Activated naive CD8-positive, alpha-beta T cell treated with anti-CD3 and anti-CD28 coated beads for 36 hours (primary cell): ENCODE results near the gene F7. TPM values are rescaled to one million over a fixed set of nuclear protein-coding genes. Genes with fewer than 3 reads are reported as not detected.

Experiments
- DNase-seq: peaks from one replicate; pipeline ENCODE4 v3.0.0; 2021
- H3K27ac Mint-ChIP-seq: one replicate; pipeline ENCODE4 v1.8.0; 2022; ENCODE audit warnings: mild to moderate bottlenecking, moderate library complexity, mixed read lengths
- H3K27me3 Mint-ChIP-seq: one replicate; pipeline ENCODE4 v1.8.0; 2022; ENCODE audit warnings: mild to moderate bottlenecking, mixed read lengths
- H3K36me3 Mint-ChIP-seq: one replicate; pipeline ENCODE4 v1.8.0; 2021; ENCODE audit warnings: mild to moderate bottlenecking, mixed read lengths
- H3K4me1 Mint-ChIP-seq: one replicate; pipeline ENCODE4 v1.8.0; 2021; ENCODE audit warnings: mixed read lengths
- H3K4me3 Mint-ChIP-seq: one replicate; pipeline ENCODE4 v1.8.0; 2022; ENCODE audit warnings: mild to moderate bottlenecking, moderate library complexity, mixed read lengths
- H3K9me3 Mint-ChIP-seq: one replicate; pipeline ENCODE4 v1.8.0; 2022; ENCODE audit warnings: mixed read lengths
- total RNA-seq, 2 experiments: library from RNA; stranded (reverse); gene quantifications; one replicate each; pipeline ENCODE4 v1.2.3, GENCODE V29; 2021

F7 gene
- total RNA-seq, 2 experiments from 2014 or later: 0.49 to 0.94 TPM

GRCh38 chr13:113114511-113115362 lies 9.1 kb downstream of the F7 start:
- DNase-seq: no peak
- Mint-ChIP-seq H3K9me3 (no peaks in the 10 kb centered on the region), H3K27me3 (no peaks in the 10 kb centered on the region), H3K4me3 (no peak overlapping the region), H3K27ac (no peak overlapping the region), H3K4me1 (no peaks in the 10 kb centered on the region), H3K36me3 (no peaks in the 10 kb centered on the region)

GRCh38 chr13:113115363-113116205 lies 10.0 kb downstream of the F7 start:
- DNase-seq: no peak
- no peaks in the 10 kb centered on the region for H3K4me1 Mint-ChIP-seq
- no peak overlapping the region for H3K4me3 Mint-ChIP-seq

GRCh38 chr13:113116206-113116800 lies 10.7 kb downstream of the F7 start:
- Mint-ChIP-seq H3K4me3 (no peak overlapping the region), H3K27ac (no peak overlapping the region), H3K36me3 (no peaks in the 10 kb centered on the region)

More at GRCh38 chr13:113115363-113116205, 10.0 kb downstream of the F7 start:
- Mint-ChIP-seq H3K27ac (no peak overlapping the region), H3K27me3 (no peaks in the 10 kb centered on the region), H3K9me3 (no peaks in the 10 kb centered on the region), H3K36me3 (no peaks in the 10 kb centered on the region)

GRCh38 chr13:113116871-113117271 lies 11.3 kb downstream of the F7 start:
- no peak for DNase-seq
- H3K4me1 Mint-ChIP-seq: no peaks in the 10 kb centered on the region
- H3K27ac Mint-ChIP-seq: no peak overlapping the region
- H3K36me3 Mint-ChIP-seq: no peaks in the 10 kb centered on the region
- H3K27me3 Mint-ChIP-seq: no peaks in the 10 kb centered on the region
- no peaks in the 10 kb centered on the region for H3K9me3 Mint-ChIP-seq
- H3K4me3 Mint-ChIP-seq: no peak overlapping the region

More at GRCh38 chr13:113116206-113116800, 10.7 kb downstream of the F7 start:
- H3K9me3 Mint-ChIP-seq: no peaks in the 10 kb centered on the region
- DNase-seq: no peak
- H3K27me3 Mint-ChIP-seq: no peaks in the 10 kb centered on the region
- no peaks in the 10 kb centered on the region for H3K4me1 Mint-ChIP-seq

- no peak overlapping the region for H3K27ac Mint-ChIP-seq
- no peaks in the 10 kb centered on the region for H3K4me1 Mint-ChIP-seq
- H3K36me3 Mint-ChIP-seq: no peaks in the 10 kb centered on the region
- H3K27me3 Mint-ChIP-seq: no peaks in the 10 kb centered on the region
- no peak for DNase-seq
- no peaks in the 10 kb centered on the region for H3K9me3 Mint-ChIP-seq
- H3K4me3 Mint-ChIP-seq: no peak overlapping the region
Observed at GRCh38 chr13:113117335-113117872, 11.8 kb downstream of the F7 start.

GRCh38 chr13:113117911-113118260 lies 12.3 kb downstream of the F7 start:
- no peak overlapping the region for H3K4me3 Mint-ChIP-seq
- H3K36me3 Mint-ChIP-seq: no peaks in the 10 kb centered on the region
- no peak overlapping the region for H3K27ac Mint-ChIP-seq
- H3K9me3 Mint-ChIP-seq: no peaks in the 10 kb centered on the region
- H3K27me3 Mint-ChIP-seq: no peaks in the 10 kb centered on the region
- no peak for DNase-seq
- no peaks in the 10 kb centered on the region for H3K4me1 Mint-ChIP-seq

GRCh38 chr13:113118261-113119021 lies 12.8 kb downstream of the F7 start:
- Mint-ChIP-seq H3K9me3 (no peaks in the 10 kb centered on the region), H3K4me1 (no peaks in the 10 kb centered on the region), H3K4me3 (no peak overlapping the region), H3K36me3 (no peaks in the 10 kb centered on the region), H3K27ac (no peak overlapping the region), H3K27me3 (no peaks in the 10 kb centered on the region)
- DNase-seq: no peak

- Mint-ChIP-seq H3K27me3 (no peaks in the 10 kb centered on the region), H3K36me3 (no peaks in the 10 kb centered on the region), H3K27ac (no peak overlapping the region), H3K4me3 (no peak overlapping the region), H3K4me1 (no peaks in the 10 kb centered on the region), H3K9me3 (no peaks in the 10 kb centered on the region)
- no peak for DNase-seq
Observed at GRCh38 chr13:113119166-113119821, 13.7 kb downstream of the F7 start.

GRCh38 chr13:113119822-113120189 lies 14.2 kb downstream of the F7 start:
- no peak overlapping the region for H3K27ac Mint-ChIP-seq
- H3K36me3 Mint-ChIP-seq: no peaks in the 10 kb centered on the region
- no peaks in the 10 kb centered on the region for H3K4me1 Mint-ChIP-seq
- no peaks in the 10 kb centered on the region for H3K27me3 Mint-ChIP-seq
- no peaks in the 10 kb centered on the region for H3K9me3 Mint-ChIP-seq
- DNase-seq: no peak
- no peak overlapping the region for H3K4me3 Mint-ChIP-seq

GRCh38 chr13:113120300-113121182 lies 14.9 kb downstream of the F7 start:
- Mint-ChIP-seq H3K9me3 (no peaks in the 10 kb centered on the region), H3K36me3 (no peaks in the 10 kb centered on the region), H3K27ac (no peak overlapping the region), H3K27me3 (no peaks in the 10 kb centered on the region), H3K4me1 (no peaks in the 10 kb centered on the region), H3K4me3 (no peak overlapping the region)
- no peak for DNase-seq

- no peak for DNase-seq
- no peaks in the 10 kb centered on the region for H3K36me3 Mint-ChIP-seq
- H3K4me3 Mint-ChIP-seq: no peak overlapping the region
- no peaks in the 10 kb centered on the region for H3K4me1 Mint-ChIP-seq
- no peak overlapping the region for H3K27ac Mint-ChIP-seq
- peaks cover 6% of the 10 kb centered on the region for H3K27me3 Mint-ChIP-seq
- H3K9me3 Mint-ChIP-seq: no peaks in the 10 kb centered on the region
Observed at GRCh38 chr13:113121183-113121927, 15.8 kb downstream of the F7 start.

GRCh38 chr13:113121928-113122471 lies 16.4 kb downstream of the F7 start:
- Mint-ChIP-seq H3K36me3 (no peaks in the 10 kb centered on the region), H3K27me3 (peaks cover 7% of the 10 kb centered on the region), H3K27ac (no peak overlapping the region), H3K4me3 (no peak overlapping the region), H3K9me3 (no peaks in the 10 kb centered on the region), H3K4me1 (no peaks in the 10 kb centered on the region)
- no peak for DNase-seq
